Measurements from ENCODE around the gene GTSE1.

- TF ChIP-seq POLR2AphosphoS5 (IDR thresholded peaks at IDR 0.05) (peak; percentile 95 to 96 (median 95)), CTCF (IDR thresholded peaks at IDR 0.05 in 8 of 11, conservative IDR thresholded peaks at IDR 0.05 in 3 of 11) (peak in 7 of 11 experiments; percentile 12 to 45 (median 30)), POLR2A (IDR thresholded peaks at IDR 0.05) (peak in 1 of 3 donors; percentile 32)
Observed at GRCh38 chr22:46250035-46250782, 46.5 kb upstream of the GTSE1 start, which contains the start of gene CDPF1.
